OCI-LY3 (cell line): Measurements from ENCODE around the gene MAP1LC3B2.

Source experiments
- H2AFZ ChIP-seq: fragments of 200-600, 300-600 bp; shearing (Covaris generic); 2 replicates; pipeline ENCODE4 v1.6.0; 2014; ENCODE audit warnings: antibody characterized with exemption, low read depth, low read length
- H3K27ac ChIP-seq: fragments of 200-600, 300-600 bp; sonication (generic); 2 replicates; pipeline ENCODE4 v1.5.1; 2014; ENCODE audit warnings: mild to moderate bottlenecking, low read length, moderate library complexity, mixed read lengths
- H3K27me3 ChIP-seq: fragments of 200-600, 300-600 bp; sonication (generic); 2 replicates; pipeline ENCODE4 v1.6.1; 2014; ENCODE audit warnings: low read depth, low read length, mixed read lengths
- H3K36me3 ChIP-seq: fragments of 200-600, 300-600 bp; sonication (generic); replicated peaks from 2 replicates; pipeline ENCODE3; 2014; ENCODE audit warnings: low read depth, low read length, mixed read lengths
- H3K4me1 ChIP-seq: fragments of 300-600, 200-600 bp; sonication (generic); 2 replicates; pipeline ENCODE4 v1.6.1; 2014; ENCODE audit warnings: low read length, mixed read lengths
- H3K4me2 ChIP-seq: fragments of 200-600, 300-600 bp; sonication (generic); 2 replicates; pipeline ENCODE4 v1.6.1; 2014; ENCODE audit warnings: low read length, mixed read lengths
- H3K4me3 ChIP-seq: fragments of 300-600, 200-600 bp; sonication (generic); 2 replicates; pipeline ENCODE4 v1.5.1; 2014; ENCODE audit warnings: antibody characterized with exemption, mild to moderate bottlenecking, low read length, moderate library complexity
- H3K79me2 ChIP-seq: fragments of 300-600, 200-600 bp; shearing (Covaris generic); 2 replicates; pipeline ENCODE4 v1.6.1; 2014; ENCODE audit warnings: mild to moderate bottlenecking, low read length, mixed read lengths
- H3K9ac ChIP-seq: fragments of 300-600, 200-600 bp; shearing (Covaris generic); 2 replicates; pipeline ENCODE4 v1.6.0; 2014; ENCODE audit warnings: mild to moderate bottlenecking, low read length, moderate library complexity
- H3K9me3 ChIP-seq: fragments of 200-600, 300-600 bp; shearing (Covaris generic); 2 replicates; pipeline ENCODE4 v1.6.1; 2014; ENCODE audit warnings: low read length, mixed read lengths; ENCODE audit not compliant: insufficient read depth
- H4K20me1 ChIP-seq: fragments of 200-600, 300-600 bp; sonication (generic); 2 replicates; pipeline ENCODE4 v1.6.1; 2016; ENCODE audit warnings: low read length, mixed read lengths; ENCODE audit not compliant: insufficient read depth
- EZH2phosphoT487 ChIP-seq: fragments of 200-600 bp; shearing (Covaris generic); IDR thresholded peaks from 2 replicates; pipeline ENCODE4 v1.6.1; 2018; ENCODE audit warnings: antibody characterized with exemption, mixed run types, low read depth
- TF ChIP-seq, protein P1 (sequence below): fragments of 200-600, 300-600 bp; sonication (generic); IDR thresholded peaks from 2 replicates; pipeline ENCODE4 v1.5.1; 2014; ENCODE audit warnings: antibody characterized with exemption, low read length, low read depth

MAP1LC3B2 gene

GRCh38 chr12:116558280-116559161 is 660 bp upstream of the MAP1LC3B2 start:
- Histone ChIP-seq H3K9me3 (no peaks in the 10 kb centered on the region), H2AFZ (peak overlapping the region; percentile 62; the same call in 1 of the 2 replicates), H4K20me1 (no peaks in the 10 kb centered on the region), H3K27me3 (peaks cover 19% of the 10 kb centered on the region), H3K4me1 (peaks cover 38% of the 10 kb centered on the region), H3K36me3 (no peaks in the 10 kb centered on the region), H3K4me2 (peak overlapping the region; percentile 90), H3K9ac (peak overlapping the region; percentile 71), H3K79me2 (no peaks in the 10 kb centered on the region), H3K27ac (peak overlapping the region; percentile 99), H3K4me3 (peak overlapping the region; percentile 70)
- TF ChIP-seq, protein P1, sequence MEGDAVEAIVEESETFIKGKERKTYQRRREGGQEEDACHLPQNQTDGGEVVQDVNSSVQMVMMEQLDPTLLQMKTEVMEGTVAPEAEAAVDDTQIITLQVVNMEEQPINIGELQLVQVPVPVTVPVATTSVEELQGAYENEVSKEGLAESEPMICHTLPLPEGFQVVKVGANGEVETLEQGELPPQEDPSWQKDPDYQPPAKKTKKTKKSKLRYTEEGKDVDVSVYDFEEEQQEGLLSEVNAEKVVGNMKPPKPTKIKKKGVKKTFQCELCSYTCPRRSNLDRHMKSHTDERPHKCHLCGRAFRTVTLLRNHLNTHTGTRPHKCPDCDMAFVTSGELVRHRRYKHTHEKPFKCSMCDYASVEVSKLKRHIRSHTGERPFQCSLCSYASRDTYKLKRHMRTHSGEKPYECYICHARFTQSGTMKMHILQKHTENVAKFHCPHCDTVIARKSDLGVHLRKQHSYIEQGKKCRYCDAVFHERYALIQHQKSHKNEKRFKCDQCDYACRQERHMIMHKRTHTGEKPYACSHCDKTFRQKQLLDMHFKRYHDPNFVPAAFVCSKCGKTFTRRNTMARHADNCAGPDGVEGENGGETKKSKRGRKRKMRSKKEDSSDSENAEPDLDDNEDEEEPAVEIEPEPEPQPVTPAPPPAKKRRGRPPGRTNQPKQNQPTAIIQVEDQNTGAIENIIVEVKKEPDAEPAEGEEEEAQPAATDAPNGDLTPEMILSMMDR = no peak
- no peak for TF ChIP-seq EZH2phosphoT487

GRCh38 chr12:116561181-116561821 is 2.1 kb downstream of the MAP1LC3B2 start:
- H2AFZ ChIP-seq = no peak overlapping the region
- H3K27ac ChIP-seq = no peak overlapping the region
- H3K27me3 ChIP-seq = peaks cover 14% of the 10 kb centered on the region; the same call in 1 of the 2 replicates
- no peak overlapping the region for H3K4me3 ChIP-seq
- peaks cover 6% of the 10 kb centered on the region for H3K36me3 ChIP-seq
- no peak overlapping the region for H3K9ac ChIP-seq
- H3K79me2 ChIP-seq = no peaks in the 10 kb centered on the region
- H3K9me3 ChIP-seq = peaks cover 10% of the 10 kb centered on the region; the same call in 1 of the 2 replicates
- peaks cover 38% of the 10 kb centered on the region for H3K4me1 ChIP-seq
- no peak for TF ChIP-seq EZH2phosphoT487
- TF ChIP-seq, protein P1 = no peak
- H3K4me2 ChIP-seq = no peak overlapping the region
- no peaks in the 10 kb centered on the region for H4K20me1 ChIP-seq

DNA sequence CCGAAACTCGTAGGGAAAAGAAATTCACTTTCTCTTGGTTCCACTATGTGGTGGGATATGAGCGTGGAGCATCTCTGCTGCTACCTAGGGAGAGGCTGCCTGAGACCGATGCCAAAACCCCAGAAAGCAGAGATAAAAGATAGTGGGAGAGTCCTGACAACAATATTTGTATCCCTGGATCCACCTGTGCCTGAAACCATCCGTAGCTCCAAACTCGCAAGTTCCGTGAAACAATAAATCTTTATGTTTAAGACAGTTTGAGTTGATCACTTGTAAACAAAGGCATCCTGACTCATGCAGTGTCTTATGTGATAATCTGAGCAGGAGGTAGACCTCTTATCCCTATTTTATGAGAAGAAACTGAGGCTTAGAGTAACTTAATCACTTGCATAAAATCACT is 2.9 kb downstream of the MAP1LC3B2 start:
- Histone ChIP-seq H3K79me2 (no peaks in the 10 kb centered on the region), H3K36me3 (peaks cover 6% of the 10 kb centered on the region), H4K20me1 (no peaks in the 10 kb centered on the region), H3K27ac (no peak overlapping the region), H3K4me2 (no peak overlapping the region), H3K4me3 (no peak overlapping the region), H3K4me1 (peaks cover 38% of the 10 kb centered on the region), H3K27me3 (peaks cover 10% of the 10 kb centered on the region; the same call in 1 of the 2 replicates), H3K9me3 (peaks cover 10% of the 10 kb centered on the region; the same call in 1 of the 2 replicates), H3K9ac (no peak overlapping the region), H2AFZ (no peak overlapping the region)
- TF ChIP-seq EZH2phosphoT487 = no peak
- TF ChIP-seq, protein P1 = no peak

DNA sequence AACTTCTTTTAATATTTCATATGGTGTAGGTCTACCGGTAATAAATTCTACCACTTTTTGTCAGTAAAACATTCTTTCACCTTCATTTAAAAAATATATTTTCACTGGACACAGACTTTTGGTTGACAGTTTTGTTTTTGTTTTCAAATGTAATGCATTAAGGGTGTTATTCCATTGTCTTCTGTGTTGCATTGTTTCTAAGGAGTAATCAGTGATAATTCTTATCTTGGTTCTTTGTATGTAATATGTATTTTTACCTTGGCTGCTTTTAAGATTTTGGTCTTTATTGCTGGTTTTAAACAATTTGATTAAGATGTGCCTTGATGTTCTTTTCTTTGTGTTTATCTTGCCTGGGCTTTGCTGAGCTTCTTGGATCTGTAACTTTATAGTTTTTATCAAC is 4.1 kb downstream of the MAP1LC3B2 start:
- H3K4me3 ChIP-seq = no peak overlapping the region
- no peak overlapping the region for H3K4me2 ChIP-seq
- peaks cover 6% of the 10 kb centered on the region for H3K36me3 ChIP-seq
- peaks cover 10% of the 10 kb centered on the region; the same call in 1 of the 2 replicates for H3K9me3 ChIP-seq
- no peak overlapping the region for H2AFZ ChIP-seq
- peaks cover 27% of the 10 kb centered on the region for H3K4me1 ChIP-seq
- TF ChIP-seq EZH2phosphoT487 = no peak
- TF ChIP-seq, protein P1 = no peak
- H3K9ac ChIP-seq = no peak overlapping the region
- H3K79me2 ChIP-seq = no peaks in the 10 kb centered on the region
- no peak overlapping the region for H3K27ac ChIP-seq
- 0 out of 2 replicates have a peak, but pooled peaks cover 5% of the 10 kb centered on the region for H3K27me3 ChIP-seq
- H4K20me1 ChIP-seq = no peaks in the 10 kb centered on the region
